HG03521 (cell line): ENCODE measurements around the gene PPP2R5C.
A peak's percentile ranks its signal among the peaks of the same experiment; 100 is the strongest.

Experiments
- ATAC-seq: cut with Tn5 transposase; IDR thresholded peaks from one replicate; pipeline ENCODE4 v1.9.1; 2021; ENCODE audit warnings: mild to moderate bottlenecking, moderate library complexity; ENCODE audit not compliant: unreplicated experiment

PPP2R5C gene

GRCh38 chr14:101813171-101813759, 51.8 kb downstream of the PPP2R5C start:
- ATAC-seq: no peak

- no peak for ATAC-seq
Measured at GRCh38 chr14:101813833-101814232, 52.3 kb downstream of the PPP2R5C start.

DNA sequence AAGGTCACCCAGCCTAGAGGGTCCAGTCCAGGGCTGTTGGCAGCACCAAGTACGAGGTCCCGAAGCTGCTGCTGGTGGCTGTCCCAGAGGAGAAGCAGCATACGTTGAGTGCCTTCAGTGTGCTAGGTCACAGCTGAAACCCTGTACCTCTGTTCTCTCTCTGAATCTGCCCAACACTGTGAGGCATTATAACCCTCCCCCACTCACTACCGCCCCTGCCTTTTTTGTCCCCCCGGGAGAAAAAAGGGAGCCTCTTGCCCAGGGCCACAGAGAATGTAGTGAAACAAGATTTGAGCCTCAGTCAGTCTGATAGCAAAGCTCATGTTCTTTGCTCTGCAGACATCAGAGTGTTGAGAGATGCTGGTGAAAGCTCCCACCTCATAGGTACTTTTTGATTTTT, 53.4 kb downstream of the PPP2R5C start:
- ATAC-seq: no peak

- no peak for ATAC-seq
Measured at GRCh38 chr14:101815994-101816393, 54.5 kb downstream of the PPP2R5C start.

- no peak for ATAC-seq
Measured at GRCh38 chr14:101817501-101818001, 56.0 kb downstream of the PPP2R5C start.

DNA sequence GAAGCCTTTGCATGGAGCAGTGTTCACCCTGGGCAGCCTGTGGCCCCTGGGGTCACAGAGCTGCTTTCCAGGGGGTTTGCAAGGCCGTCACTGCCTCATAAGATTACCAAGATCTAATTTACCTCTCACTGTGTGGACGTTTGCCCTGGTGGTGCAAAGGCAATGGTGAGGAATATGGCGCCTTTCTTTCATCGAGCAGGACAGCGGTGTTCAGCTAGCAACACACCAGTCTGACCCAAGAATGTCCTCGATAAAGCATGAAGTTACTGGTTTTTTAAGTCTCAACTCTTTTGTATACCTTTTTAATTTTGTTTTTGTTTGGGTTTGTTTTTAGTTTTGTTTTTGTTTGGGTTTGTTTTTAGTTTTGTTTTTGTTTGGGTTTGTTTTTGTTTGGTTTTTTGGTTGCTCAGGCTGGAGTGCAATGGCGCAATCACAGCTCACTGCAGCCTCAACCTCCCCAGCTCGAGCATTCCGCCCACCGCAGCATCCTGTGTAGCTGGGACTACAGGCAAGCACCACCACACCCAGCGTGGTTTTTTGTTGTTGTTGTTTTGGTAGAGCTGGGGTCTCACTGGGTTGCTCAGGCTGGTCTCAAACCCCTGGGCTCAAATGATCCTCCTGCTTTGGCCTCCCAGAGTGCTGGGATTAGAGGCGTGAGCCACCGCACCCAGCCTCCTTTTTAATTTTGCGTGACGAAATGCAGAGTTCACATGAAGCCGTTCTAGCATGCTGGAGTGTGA, 57.9 kb downstream of the PPP2R5C start:
- ATAC-seq: no peak

DNA sequence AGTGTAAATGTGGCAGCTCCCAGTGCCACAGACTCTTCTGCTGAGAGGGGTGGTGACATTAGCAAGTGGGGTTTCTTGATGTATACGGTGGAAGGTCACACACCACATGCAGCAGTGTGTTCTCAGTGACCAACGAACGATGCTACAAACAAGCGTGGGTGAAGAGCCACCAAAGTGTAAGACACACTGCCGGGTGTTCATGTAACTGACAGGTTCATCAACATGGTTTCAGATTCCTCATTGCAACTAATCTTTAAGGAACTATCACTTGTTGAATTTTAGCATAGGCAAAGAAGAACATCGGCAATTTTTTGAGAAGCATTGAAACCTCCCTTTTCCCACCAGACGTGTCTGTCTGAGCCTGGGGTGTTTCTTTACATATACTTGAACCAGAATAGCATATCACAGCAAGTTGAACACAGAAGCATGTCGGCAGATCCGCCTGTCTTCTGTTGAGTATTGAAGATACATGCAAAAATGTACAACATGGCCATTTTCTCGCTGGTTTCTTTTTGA, 58.8 kb downstream of the PPP2R5C start:
- no peak for ATAC-seq

- ATAC-seq: no peak
Measured at GRCh38 chr14:101821528-101821927, 60.0 kb downstream of the PPP2R5C start.

DNA sequence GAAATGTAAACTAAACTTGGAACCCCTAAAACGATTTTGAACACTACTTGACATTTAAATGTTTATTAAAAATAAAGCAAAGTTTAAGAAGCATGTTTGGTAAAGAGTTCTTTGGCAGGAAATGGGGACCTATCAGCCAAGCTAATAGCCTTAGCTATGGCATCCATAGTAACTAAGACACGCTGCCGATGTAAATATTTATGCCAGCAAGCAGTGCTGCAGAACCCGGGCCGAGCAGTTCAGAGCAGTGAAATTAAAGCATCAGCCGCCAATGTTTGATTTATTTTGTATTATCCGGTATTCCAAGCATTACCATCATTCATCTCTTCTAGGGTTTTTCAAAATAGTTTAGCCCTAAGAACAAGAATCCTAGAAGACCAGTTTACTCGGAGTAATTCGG, 61.6 kb downstream of the PPP2R5C start:
- ATAC-seq: no peak

DNA sequence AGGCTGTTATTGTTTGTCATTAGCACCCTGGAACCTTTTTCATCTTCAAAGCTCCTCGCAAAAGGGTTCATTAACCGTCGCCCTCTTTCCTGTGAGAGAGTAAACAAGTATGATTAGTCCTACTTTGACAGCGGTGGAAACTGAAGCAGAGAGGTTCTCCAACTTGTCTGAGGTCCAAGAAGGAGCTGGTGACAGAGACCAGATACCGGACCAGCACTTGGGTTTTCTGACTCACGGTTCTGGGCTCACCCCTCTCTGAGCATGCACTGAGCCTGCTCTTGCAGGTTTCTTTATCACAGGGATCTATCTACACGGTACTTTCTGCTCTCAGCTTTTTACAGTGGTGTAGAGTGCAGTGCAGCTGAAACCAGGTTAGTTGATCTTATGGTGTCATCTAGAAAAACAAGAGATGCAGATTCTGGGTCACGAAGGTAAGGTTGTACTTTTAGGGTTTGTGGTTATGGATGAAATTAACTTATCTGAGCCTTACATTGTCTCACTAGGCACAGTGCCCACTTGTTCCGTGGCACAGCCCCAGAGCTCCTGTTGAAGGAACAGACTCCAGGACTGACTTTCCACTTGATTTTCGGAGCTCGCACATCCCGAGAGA, 62.1 kb downstream of the PPP2R5C start:
- ATAC-seq: peak; percentile 47

DNA sequence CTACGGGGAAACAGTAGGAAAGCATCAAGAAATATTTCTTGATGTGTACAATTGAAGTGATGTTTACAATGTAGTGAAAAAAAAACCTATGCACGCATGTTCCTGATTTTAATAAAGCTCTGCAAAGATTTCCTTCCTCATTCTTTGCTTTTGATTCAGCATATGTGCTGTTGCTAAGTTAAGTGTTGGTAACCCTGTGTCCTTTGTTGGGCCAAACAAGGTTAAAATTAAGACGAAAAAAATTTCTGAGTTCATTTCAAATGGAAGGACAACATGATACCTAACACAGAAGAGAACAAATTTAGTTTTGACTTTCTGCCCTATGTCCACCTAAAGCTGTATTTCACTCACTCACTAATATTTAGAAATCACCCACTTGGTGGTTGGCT, 62.8 kb downstream of the PPP2R5C start:
- ATAC-seq: no peak

DNA sequence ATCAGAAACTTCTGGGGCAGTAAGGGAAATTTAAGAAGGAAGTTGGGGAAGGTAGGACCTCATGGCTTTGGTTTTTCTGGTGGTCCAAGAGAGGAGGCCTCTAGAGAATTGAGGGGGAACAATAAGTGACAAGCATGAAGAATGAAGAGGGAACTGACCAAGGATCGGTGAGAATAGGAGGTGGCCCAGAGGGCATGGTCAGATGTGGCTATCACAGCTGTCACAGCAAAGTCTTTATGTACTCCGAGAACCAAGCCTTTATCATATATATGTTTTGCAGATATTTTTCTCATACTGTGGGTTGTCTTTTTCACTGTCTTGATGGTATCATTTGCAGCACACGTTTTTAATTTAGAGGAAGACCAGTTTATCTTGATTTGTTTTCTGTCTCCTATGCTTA, 64.3 kb downstream of the PPP2R5C start:
- ATAC-seq: no peak

- ATAC-seq: no peak
Measured at GRCh38 chr14:101826351-101826750, 64.8 kb downstream of the PPP2R5C start.

DNA sequence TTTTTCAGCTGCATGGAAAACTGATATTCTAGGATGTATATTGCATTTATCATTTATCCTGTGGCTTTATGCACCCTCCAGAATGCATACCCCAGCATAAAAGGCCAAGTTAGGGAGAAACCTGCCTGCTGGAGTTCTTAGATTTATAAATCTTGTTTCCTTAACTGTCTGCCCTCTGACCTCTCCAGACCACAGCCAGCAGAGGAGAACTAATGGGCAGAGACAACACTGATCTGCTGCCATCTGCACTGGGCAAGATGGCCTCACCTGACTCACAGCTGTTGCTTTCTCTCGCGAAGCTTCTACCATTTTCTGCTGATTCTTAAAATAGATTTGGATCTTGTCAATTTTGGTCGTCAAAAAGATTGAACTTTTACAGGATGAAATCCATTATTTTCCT, 65.8 kb downstream of the PPP2R5C start:
- ATAC-seq: no peak

DNA sequence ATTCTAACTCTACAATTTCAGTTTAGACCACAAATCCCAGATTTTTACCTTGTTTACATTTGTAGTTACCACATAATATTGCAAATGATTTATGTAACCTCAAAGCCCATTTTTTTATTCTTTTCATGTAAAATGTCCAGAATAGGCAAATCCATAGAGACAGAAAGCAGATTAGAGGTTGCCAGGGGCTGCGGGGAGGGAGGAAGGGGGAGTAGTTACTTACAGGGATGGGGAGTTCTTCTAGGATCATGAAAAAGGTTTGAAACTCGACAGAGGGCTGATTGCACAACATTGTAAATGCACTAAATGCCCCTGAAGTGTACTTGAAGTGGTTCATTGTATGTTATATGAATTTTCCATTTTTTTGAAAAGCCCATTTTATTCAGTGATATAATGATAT, 66.5 kb downstream of the PPP2R5C start:
- no peak for ATAC-seq

GRCh38 chr14:101830271-101830670, 68.8 kb downstream of the PPP2R5C start:
- no peak for ATAC-seq

DNA sequence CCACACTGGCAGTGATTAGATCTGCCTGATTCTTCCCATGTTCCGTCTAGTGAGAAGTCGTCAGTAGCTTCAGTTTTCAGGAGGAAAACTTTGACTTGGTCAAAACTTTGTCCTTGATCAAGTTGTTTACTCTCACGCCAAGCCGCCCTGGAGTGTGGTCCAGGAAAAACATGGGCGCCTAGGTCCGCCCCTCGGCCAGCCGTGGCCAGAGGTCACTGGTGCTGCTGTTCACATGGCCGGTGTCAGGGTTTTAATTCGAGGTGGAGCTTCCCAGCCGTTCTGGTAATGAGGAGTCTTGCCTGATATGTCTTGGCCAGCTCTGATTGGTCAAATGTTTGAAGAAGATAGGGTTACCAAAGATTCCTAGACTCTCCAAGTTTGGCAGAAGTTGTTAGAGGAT, 71.5 kb downstream of the PPP2R5C start:
- no peak for ATAC-seq

GRCh38 chr14:101834397-101834796, 72.9 kb downstream of the PPP2R5C start:
- no peak for ATAC-seq

- ATAC-seq: no peak
Measured at GRCh38 chr14:101834800-101835547, 73.5 kb downstream of the PPP2R5C start.

- ATAC-seq: no peak
Measured at GRCh38 chr14:101835566-101835965, 74.1 kb downstream of the PPP2R5C start.

GRCh38 chr14:101836135-101836534, 74.6 kb downstream of the PPP2R5C start:
- ATAC-seq: no peak
